Stomach (tissue), 4 donors: ENCODE data around the gene PTGFRN.

Experiments used
- CTCF ChIP-seq, 7 experiments: fragments of 450-650 bp in 4 of 7; fragments of 200-600 bp in 3 of 7; sonication (generic) in 3 of 7; IDR thresholded peaks; one replicate each; pipeline ENCODE4 v1.5.1; 2016 to 2019; ENCODE audit warnings: antibody characterized with exemption in 7 of 7, control low read depth in 2 of 7, mild to moderate bottlenecking in 1 of 7
- EP300 ChIP-seq: sonication (generic); formaldehyde crosslinking; IDR thresholded peaks from one replicate; pipeline ENCODE4 v1.6.1; 2017; ENCODE audit warnings: antibody characterized with exemption
- POLR2A ChIP-seq, 4 donors: fragments of 450-650 bp; IDR thresholded peaks; one replicate each; pipeline ENCODE4 v1.6.1; 2016; ENCODE audit warnings: antibody characterized with exemption in 4 of 4, control low read depth in 2 of 4, mild to moderate bottlenecking in 1 of 4, moderate library complexity in 1 of 4
- POLR2AphosphoS5 ChIP-seq, 3 donors: sonication (generic); formaldehyde crosslinking; IDR thresholded peaks; one replicate each; pipeline ENCODE4 v1.6.1; 2016; ENCODE audit warnings: antibody characterized with exemption in 3 of 3

GRCh38 chr1:116981521-116982037 is 71.9 kb downstream of the PTGFRN start:
- TF ChIP-seq CTCF (IDR thresholded peaks at IDR 0.05) (no peak), EP300 (no peak), POLR2A (IDR thresholded peaks at IDR 0.05) (no peak), POLR2AphosphoS5 (IDR thresholded peaks at IDR 0.05) (no peak)
